Mesothelial cell of epicardium (in vitro differentiated cells): ENCODE data around the gene PIWIL4. TPM values are rescaled to one million over a fixed set of nuclear protein-coding genes. Genes with fewer than 3 reads are reported as not detected.
"Not testable (repeated sequence)": the region's sequence is repeated elsewhere in the genome, so short reads cannot be mapped to it uniquely, and the experiment has no call there.

Experiments
- DNase-seq, 2 experiments: peaks; one replicate each; pipeline ENCODE4 v3.0.0; 2021; ENCODE audit warnings: low spot score in 2 of 2; ENCODE audit not compliant: unreplicated experiment in 2 of 2
- H3K27ac Mint-ChIP-seq: 2 replicates; pipeline ENCODE4 v1.8.0; 2021; ENCODE audit warnings: mixed read lengths
- H3K27me3 Mint-ChIP-seq: 2 replicates; pipeline ENCODE4 v1.8.0; 2021; ENCODE audit warnings: low read depth, mixed read lengths
- H3K36me3 Mint-ChIP-seq: 2 replicates; pipeline ENCODE4 v1.8.0; 2021; ENCODE audit warnings: mixed read lengths
- H3K4me1 Mint-ChIP-seq: 2 replicates; pipeline ENCODE4 v1.8.0; 2021; ENCODE audit warnings: mixed read lengths
- H3K4me3 Mint-ChIP-seq: 2 replicates; pipeline ENCODE4 v1.8.0; 2021; ENCODE audit warnings: mild to moderate bottlenecking, moderate library complexity, mixed read lengths
- H3K9me3 Mint-ChIP-seq: 2 replicates; pipeline ENCODE4 v1.8.0; 2021; ENCODE audit warnings: mixed read lengths
- total RNA-seq: library from RNA; stranded (reverse); gene quantifications from 3 replicates; pipeline ENCODE4 v1.2.1, GENCODE V29; 2021
- TF ChIP-seq, protein P1 (sequence below): fragments of 200-600 bp; sonication (generic); IDR thresholded peaks from one replicate; pipeline ENCODE4 v1.5.0; 2021; ENCODE audit warnings: antibody characterized with exemption; ENCODE audit not compliant: unreplicated experiment

PIWIL4 gene
- total RNA-seq, 1 donor from 2014 or later, result 4.9 TPM

GRCh38 chr11:94550513-94550912 is 16.7 kb upstream of the PIWIL4 start:
- H3K4me1 Mint-ChIP-seq, result peaks cover 51% of the 10 kb centered on the region
- peak overlapping the region; percentile 44 for H3K27ac Mint-ChIP-seq
- H3K9me3 Mint-ChIP-seq, result no peaks in the 10 kb centered on the region
- DNase-seq, result no peak
- no peaks in the 10 kb centered on the region for H3K27me3 Mint-ChIP-seq
- TF ChIP-seq, protein P1, sequence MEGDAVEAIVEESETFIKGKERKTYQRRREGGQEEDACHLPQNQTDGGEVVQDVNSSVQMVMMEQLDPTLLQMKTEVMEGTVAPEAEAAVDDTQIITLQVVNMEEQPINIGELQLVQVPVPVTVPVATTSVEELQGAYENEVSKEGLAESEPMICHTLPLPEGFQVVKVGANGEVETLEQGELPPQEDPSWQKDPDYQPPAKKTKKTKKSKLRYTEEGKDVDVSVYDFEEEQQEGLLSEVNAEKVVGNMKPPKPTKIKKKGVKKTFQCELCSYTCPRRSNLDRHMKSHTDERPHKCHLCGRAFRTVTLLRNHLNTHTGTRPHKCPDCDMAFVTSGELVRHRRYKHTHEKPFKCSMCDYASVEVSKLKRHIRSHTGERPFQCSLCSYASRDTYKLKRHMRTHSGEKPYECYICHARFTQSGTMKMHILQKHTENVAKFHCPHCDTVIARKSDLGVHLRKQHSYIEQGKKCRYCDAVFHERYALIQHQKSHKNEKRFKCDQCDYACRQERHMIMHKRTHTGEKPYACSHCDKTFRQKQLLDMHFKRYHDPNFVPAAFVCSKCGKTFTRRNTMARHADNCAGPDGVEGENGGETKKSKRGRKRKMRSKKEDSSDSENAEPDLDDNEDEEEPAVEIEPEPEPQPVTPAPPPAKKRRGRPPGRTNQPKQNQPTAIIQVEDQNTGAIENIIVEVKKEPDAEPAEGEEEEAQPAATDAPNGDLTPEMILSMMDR, result no peak
- H3K36me3 Mint-ChIP-seq, result no peaks in the 10 kb centered on the region
- peak overlapping the region; percentile 5 for H3K4me3 Mint-ChIP-seq

DNA sequence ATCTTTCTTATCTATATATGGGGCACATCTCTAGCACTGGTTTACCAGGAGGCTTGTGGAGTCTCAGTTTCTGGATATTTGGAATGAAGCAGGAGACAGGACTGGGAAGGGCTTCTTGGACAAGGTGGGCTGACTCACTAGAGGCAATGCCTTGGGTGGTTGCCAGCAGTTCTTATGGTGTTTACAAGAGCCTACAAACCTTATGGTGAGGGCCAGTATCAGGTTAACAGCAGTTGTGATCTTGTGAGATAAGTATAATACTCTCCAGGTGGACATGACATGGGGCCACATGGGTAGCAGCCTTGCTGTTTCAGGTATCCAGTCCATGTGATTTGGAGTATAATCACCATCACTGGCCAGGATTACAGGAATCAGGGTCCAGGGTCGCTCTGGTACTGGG is 13.2 kb upstream of the PIWIL4 start:
- no peaks in the 10 kb centered on the region for H3K9me3 Mint-ChIP-seq
- DNase-seq, result no peak
- H3K36me3 Mint-ChIP-seq, result no peaks in the 10 kb centered on the region
- no peak overlapping the region for H3K27ac Mint-ChIP-seq
- H3K27me3 Mint-ChIP-seq, result no peaks in the 10 kb centered on the region
- H3K4me1 Mint-ChIP-seq, result peaks cover 39% of the 10 kb centered on the region
- H3K4me3 Mint-ChIP-seq, result no peak overlapping the region
- TF ChIP-seq, protein P1, result no peak

- not testable (repeated sequence) for H3K9me3 Mint-ChIP-seq, H3K36me3 Mint-ChIP-seq, H3K27me3 Mint-ChIP-seq
Observed at GRCh38 chr11:94555752-94556329, 11.3 kb upstream of the PIWIL4 start.

GRCh38 chr11:94557421-94557820 is 9.7 kb upstream of the PIWIL4 start:
- Mint-ChIP-seq H3K36me3 (no peaks in the 10 kb centered on the region), H3K27ac (no peak overlapping the region)
- TF ChIP-seq, protein P1, result no peak

More at GRCh38 chr11:94555752-94556329, 11.3 kb upstream of the PIWIL4 start:
- H3K4me1 Mint-ChIP-seq, result peaks cover 21% of the 10 kb centered on the region
- H3K4me3 Mint-ChIP-seq, H3K27ac Mint-ChIP-seq, DNase-seq: not testable (repeated sequence)

GRCh38 chr11:94557992-94558391 is 9.2 kb upstream of the PIWIL4 start:
- Mint-ChIP-seq H3K36me3 (no peaks in the 10 kb centered on the region), H3K9me3 (no peaks in the 10 kb centered on the region), H3K4me1 (peaks cover 24% of the 10 kb centered on the region), H3K4me3 (no peak overlapping the region), H3K27ac (no peak overlapping the region), H3K27me3 (no peaks in the 10 kb centered on the region)
- no peak for DNase-seq
- TF ChIP-seq, protein P1, result no peak

More at GRCh38 chr11:94557421-94557820, 9.7 kb upstream of the PIWIL4 start:
- DNase-seq, result no peak
- Mint-ChIP-seq H3K27me3 (no peaks in the 10 kb centered on the region), H3K4me1 (peaks cover 20% of the 10 kb centered on the region), H3K9me3 (no peaks in the 10 kb centered on the region), H3K4me3 (no peak overlapping the region)

DNA sequence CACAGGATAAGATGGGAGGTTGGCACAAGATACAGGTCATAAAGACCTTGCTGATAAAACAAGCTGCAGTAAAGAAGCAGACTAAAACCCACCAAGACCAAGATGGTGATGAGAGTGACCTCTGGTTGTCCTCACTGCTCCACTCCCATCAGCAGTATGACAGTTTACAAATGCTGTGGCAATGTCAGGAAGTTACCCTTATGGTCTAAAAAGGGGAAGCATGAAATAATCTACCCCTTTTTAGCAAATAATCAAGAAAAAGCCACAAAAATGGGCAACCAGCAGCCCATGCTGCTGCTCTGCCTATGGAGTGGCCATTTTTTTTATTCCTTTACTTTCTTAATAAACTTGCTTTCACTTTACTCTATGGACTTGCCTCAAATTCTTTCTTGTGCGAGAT is 8.7 kb upstream of the PIWIL4 start:
- Mint-ChIP-seq H3K27me3 (no peaks in the 10 kb centered on the region), H3K4me1 (peaks cover 26% of the 10 kb centered on the region), H3K4me3 (no peak overlapping the region), H3K36me3 (no peaks in the 10 kb centered on the region), H3K9me3 (no peaks in the 10 kb centered on the region), H3K27ac (no peak overlapping the region)
- TF ChIP-seq, protein P1, result no peak
- DNase-seq, result no peak
